PC-3 (cell line): ENCODE measurements around the gene ENG.

Experiments used
- EZH2 ChIP-seq: fragments of 300-600 bp; sonication (generic); IDR thresholded peaks from one replicate; pipeline ENCODE4 v1.6.1; 2017; ENCODE audit warnings: antibody characterized with exemption, mild to moderate bottlenecking, low read length; ENCODE audit not compliant: unreplicated experiment
- EZH2phosphoT487 ChIP-seq: fragments of 300-600 bp; sonication (generic); IDR thresholded peaks from 2 replicates; pipeline ENCODE4 v1.6.1; 2018; ENCODE audit warnings: mild to moderate bottlenecking, antibody characterized with exemption, low read length, borderline replicate concordance
- TF ChIP-seq, protein P1 (sequence below): fragments of 300-600 bp; sonication (generic); conservative IDR thresholded peaks from 2 replicates; pipeline ENCODE4 v1.5.1; 2017; ENCODE audit warnings: antibody characterized with exemption, low read depth, mild to moderate bottlenecking, low read length

DNA sequence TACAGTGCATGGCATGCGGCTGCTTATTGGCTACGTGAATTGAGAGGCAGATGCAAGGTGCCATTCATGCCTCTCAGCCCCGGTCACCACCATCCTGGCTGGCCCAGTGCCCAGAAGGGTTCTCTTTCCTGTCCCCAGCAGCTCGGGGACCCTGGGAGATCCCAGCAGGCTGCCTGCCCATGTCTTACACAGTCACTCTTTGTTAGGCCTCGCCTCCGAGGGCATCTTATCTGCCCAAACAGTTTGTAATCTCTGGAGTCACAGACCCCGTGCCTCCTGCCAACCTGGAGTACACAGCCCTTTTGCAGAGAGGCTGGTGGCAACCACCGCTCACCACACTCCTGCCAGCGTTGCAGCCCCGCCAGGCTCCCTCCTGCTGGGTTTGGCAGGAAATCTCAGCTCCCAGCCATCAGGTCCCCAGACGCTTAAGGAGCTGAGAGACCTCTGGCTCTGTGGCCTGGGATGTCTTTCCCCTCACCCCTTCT is 30.0 kb upstream of the ENG start:
- TF ChIP-seq EZH2 = no peak
- TF ChIP-seq, protein P1, sequence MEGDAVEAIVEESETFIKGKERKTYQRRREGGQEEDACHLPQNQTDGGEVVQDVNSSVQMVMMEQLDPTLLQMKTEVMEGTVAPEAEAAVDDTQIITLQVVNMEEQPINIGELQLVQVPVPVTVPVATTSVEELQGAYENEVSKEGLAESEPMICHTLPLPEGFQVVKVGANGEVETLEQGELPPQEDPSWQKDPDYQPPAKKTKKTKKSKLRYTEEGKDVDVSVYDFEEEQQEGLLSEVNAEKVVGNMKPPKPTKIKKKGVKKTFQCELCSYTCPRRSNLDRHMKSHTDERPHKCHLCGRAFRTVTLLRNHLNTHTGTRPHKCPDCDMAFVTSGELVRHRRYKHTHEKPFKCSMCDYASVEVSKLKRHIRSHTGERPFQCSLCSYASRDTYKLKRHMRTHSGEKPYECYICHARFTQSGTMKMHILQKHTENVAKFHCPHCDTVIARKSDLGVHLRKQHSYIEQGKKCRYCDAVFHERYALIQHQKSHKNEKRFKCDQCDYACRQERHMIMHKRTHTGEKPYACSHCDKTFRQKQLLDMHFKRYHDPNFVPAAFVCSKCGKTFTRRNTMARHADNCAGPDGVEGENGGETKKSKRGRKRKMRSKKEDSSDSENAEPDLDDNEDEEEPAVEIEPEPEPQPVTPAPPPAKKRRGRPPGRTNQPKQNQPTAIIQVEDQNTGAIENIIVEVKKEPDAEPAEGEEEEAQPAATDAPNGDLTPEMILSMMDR = no peak
- TF ChIP-seq EZH2phosphoT487 = no peak
